OCI-LY7 (cell line): Measurements from ENCODE around the gene NBPF8. TPM values are rescaled to one million over a fixed set of nuclear protein-coding genes. Genes with fewer than 3 reads are reported as not detected.
"Not testable (repeated sequence)": the region's sequence is repeated elsewhere in the genome, so short reads cannot be mapped to it uniquely, and the experiment has no call there.

Experiments used
- Bru-seq: library from RNA; stranded (reverse); fragments of 400-500 nt; gene quantifications from one replicate; lab custom pipeline; 2021; lab: Mats Ljungman, UMichigan
- BruChase-seq, 2 experiments: library from RNA; stranded (reverse); fragments of 400-500 nt; gene quantifications; one replicate each; lab custom pipeline; 2021; lab: Mats Ljungman, UMichigan
- BruUV-seq: library from RNA; stranded (reverse); fragments of 400-500 nt; replicated peaks from 2 replicates; lab custom pipeline; 2021; lab: Mats Ljungman, UMichigan
- CTCF ChIA-PET: fragments of 300-600 bp; sonication (Branson Sonifier 250); formaldehyde crosslinking; loops from one replicate; lab custom pipeline; 2022; ENCODE audit warnings: antibody characterized with exemption; ENCODE audit not compliant: unreplicated experiment; lab: Charles Lee
- POLR2A ChIA-PET: fragments of 300-600 bp; sonication (Branson Sonifier 250); formaldehyde crosslinking; loops from one replicate; lab custom pipeline; 2022; ENCODE audit warnings: antibody characterized with exemption; lab: Charles Lee
- DNase-seq: peaks from one replicate; pipeline ENCODE4 v3.0.0-alpha.2; 2015; ENCODE audit warnings: low spot score
- H2AFZ ChIP-seq: fragments of 200-600 bp; sonication (generic), shearing (Covaris generic); 2 replicates; pipeline ENCODE4 v1.6.1; 2014; ENCODE audit warnings: mild to moderate bottlenecking, antibody characterized with exemption, low read length, moderate library complexity
- H3K27ac ChIP-seq: fragments of 200-600 bp; sonication (generic); 2 replicates; pipeline ENCODE4 v1.5.1; 2014; ENCODE audit warnings: mixed run types, low read depth, mild to moderate bottlenecking, moderate library complexity, low read length, inconsistent platforms; ENCODE audit not compliant: poor library complexity, severe bottlenecking
- H3K36me3 ChIP-seq: fragments of 200-600 bp; sonication (generic); 2 replicates; pipeline ENCODE4 v1.6.1; 2014; ENCODE audit warnings: mild to moderate bottlenecking, antibody characterized with exemption, low read length, moderate library complexity, mixed read lengths; ENCODE audit not compliant: insufficient read depth
- H3K4me1 ChIP-seq: fragments of 200-600 bp; sonication (generic); 2 replicates; pipeline ENCODE4 v1.5.1; 2014; ENCODE audit warnings: mild to moderate bottlenecking, low read length; ENCODE audit not compliant: insufficient read depth, poor library complexity, severe bottlenecking
- H3K4me2 ChIP-seq: fragments of 200-600 bp; sonication (generic); 2 replicates; pipeline ENCODE4 v1.6.1; 2014; ENCODE audit warnings: mild to moderate bottlenecking, low read length
- H3K4me3 ChIP-seq: fragments of 200-600 bp; sonication (generic); 2 replicates; pipeline ENCODE4 v1.5.1; 2014; ENCODE audit warnings: mild to moderate bottlenecking, low read depth, low read length; ENCODE audit not compliant: poor library complexity, severe bottlenecking
- H3K79me2 ChIP-seq: fragments of 200-600 bp; sonication (generic); 2 replicates; pipeline ENCODE4 v1.6.1; 2016; ENCODE audit warnings: low read depth, mild to moderate bottlenecking, low read length, moderate library complexity, mixed read lengths; ENCODE audit not compliant: insufficient read depth
- H3K9me2 ChIP-seq: fragments of 200-600 bp; sonication (generic); 2 replicates; pipeline ENCODE4 v1.6.1; 2016; ENCODE audit warnings: mild to moderate bottlenecking, low read length, mixed read lengths; ENCODE audit not compliant: insufficient read depth
- H3K9me3 ChIP-seq: fragments of 200-600 bp; sonication (generic); 2 replicates; pipeline ENCODE4 v1.6.1; 2014; ENCODE audit warnings: mild to moderate bottlenecking, mixed run types, low read length, mixed read lengths
- H4K20me1 ChIP-seq: fragments of 200-600 bp; sonication (generic); 2 replicates; pipeline ENCODE4 v1.6.1; 2014; ENCODE audit warnings: mild to moderate bottlenecking, antibody characterized with exemption, low read length, moderate library complexity, mixed read lengths; ENCODE audit not compliant: insufficient read depth
- intact Hi-C: fragments of 100-400 bp; cut with micrococcal nuclease; formaldehyde crosslinking; loops from one replicate; pipeline ENCODE4 v1.10.0; 2022; ENCODE audit not compliant: unreplicated experiment
- long read RNA-seq: library from polyadenylated mRNA; stranded (forward); transcript quantifications from one replicate; pipeline ENCODE4 v2.0.0, GENCODE V29; 2022
- total RNA-seq, 2 experiments: library from RNA; depleted of rRNA in 1 of 2; stranded (reverse); fragments of >200 nt in 1 of 2; shearing (Covaris generic) in 1 of 2; gene quantifications; 2 replicates each; pipeline ENCODE4 v1.2.3, GENCODE V29; 2014 to 2022

NBPF8 gene
- 39.9 and 46.5 TPM in 2 replicates for total RNA-seq (2014; rRNA removed; shearing (Covaris generic))
- 35.6 and 38.9 TPM in 2 replicates for total RNA-seq (2022)
- Bru-seq, nascent RNA, result percentile 60 among the genes with signal in this experiment
- BruChase-seq, experiment 1, labeled RNA remaining after a 6-hour chase, result percentile 68 among the genes with signal in this experiment
- percentile 64 among the genes with signal in this experiment for BruChase-seq, experiment 2, labeled RNA remaining after a 2-hour chase
- long read RNA-seq, partial matches to known transcripts, result 29 of 30 reads
- long read RNA-seq, other reads (novel, unspliced or antisense), result 1 of 30 reads

DNA sequence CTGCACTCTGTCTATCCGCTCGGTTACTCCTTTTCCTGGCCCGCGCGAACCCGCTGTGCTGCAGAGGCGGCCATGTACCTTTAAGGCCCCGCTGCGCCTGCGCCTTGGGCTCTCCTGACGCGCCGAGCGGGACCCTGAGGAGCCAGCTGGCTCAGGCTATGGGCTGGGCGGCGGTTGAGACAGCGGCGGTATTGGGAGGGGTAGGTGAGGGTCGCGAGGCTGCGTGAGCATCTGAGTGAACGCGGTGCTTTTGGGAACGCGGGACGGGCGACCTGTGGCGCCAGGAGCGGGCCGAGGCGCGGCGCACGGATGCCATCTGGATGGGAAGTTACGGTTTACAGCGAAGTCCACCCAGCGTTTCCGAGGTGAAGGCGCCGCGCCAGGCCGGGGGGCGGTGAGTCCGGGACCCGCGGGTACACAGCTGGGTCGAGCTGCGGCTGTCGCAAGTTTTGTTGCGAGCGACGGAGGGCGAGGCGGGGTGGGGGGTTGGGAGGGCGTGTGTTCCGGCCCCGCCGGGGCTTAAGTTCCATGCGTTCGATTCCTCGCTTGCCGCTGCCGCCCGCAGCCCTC lies at the start of gene NBPF8:
TSS of gene NBPF8 (plus strand) at position 125 of the 570 bp plus-strand sequence. CDS start 21,488 bp downstream, outside the sequence.
- peak within 1 kb of the TSS; percentile 85 for H3K4me2 ChIP-seq
- not testable (repeated sequence) for H3K9me3 ChIP-seq, H3K27ac ChIP-seq

DNA sequence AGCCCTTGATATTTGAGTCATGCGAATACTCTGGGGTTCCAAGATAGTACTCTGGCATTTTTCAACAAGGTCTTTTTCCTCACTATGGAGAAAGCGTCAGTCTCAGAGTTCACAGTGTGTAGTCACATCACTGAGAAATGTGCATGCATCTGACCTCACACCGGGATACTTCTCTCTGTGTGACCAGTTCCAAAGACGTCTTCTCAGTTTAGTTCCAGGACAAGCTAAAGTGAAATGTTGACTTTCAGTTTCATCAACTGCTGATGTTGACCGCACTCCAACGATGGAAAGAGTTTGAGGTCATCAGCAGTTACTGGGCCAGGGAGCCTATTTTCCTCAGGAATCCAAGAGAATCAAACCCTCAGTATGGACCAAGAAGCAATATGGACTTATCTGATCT lies 47.1 kb upstream of the NBPF8 start:
- H3K79me2 ChIP-seq, H3K4me2 ChIP-seq, H3K4me3 ChIP-seq, H3K36me3 ChIP-seq, BruUV-seq, H3K4me1 ChIP-seq, H2AFZ ChIP-seq, H3K9me2 ChIP-seq, CTCF ChIA-PET, DNase-seq, intact Hi-C loops, H3K9me3 ChIP-seq, H4K20me1 ChIP-seq, POLR2A ChIA-PET, H3K27ac ChIP-seq: not testable (repeated sequence)

More for the DNA sequence above, at the start of gene NBPF8:
- peak; percentile 75 for DNase-seq
- Histone ChIP-seq H3K4me3 (peak within 1 kb of the TSS; percentile 76), H2AFZ (peak within 1 kb of the TSS; percentile 21; the same call in 1 of the 2 replicates)
- H3K4me1 ChIP-seq, H3K9me2 ChIP-seq, H4K20me1 ChIP-seq, intact Hi-C loops, H3K36me3 ChIP-seq, H3K79me2 ChIP-seq, CTCF ChIA-PET, POLR2A ChIA-PET, BruUV-seq: not testable (repeated sequence)

DNA sequence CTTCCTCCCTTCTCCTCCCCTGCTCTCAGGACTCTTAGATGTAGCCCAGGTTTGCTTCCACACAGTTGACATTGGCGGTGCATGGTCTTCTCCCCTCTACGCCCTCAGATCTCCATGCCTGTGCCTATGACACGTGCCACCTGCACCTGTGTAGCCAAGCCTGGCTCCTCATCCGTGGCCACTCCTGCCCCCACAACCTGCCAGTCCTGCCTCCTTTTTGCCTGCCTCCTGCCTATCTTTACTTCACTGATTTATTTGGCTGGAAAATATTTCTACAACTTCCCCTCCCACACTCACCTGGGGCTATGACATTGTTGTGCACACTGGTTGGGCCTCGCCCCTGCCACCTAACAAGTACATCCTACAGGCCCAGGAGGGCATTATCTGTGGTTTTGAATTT lies 28.2 kb upstream of the NBPF8 start:
- BruUV-seq, H3K9me3 ChIP-seq, H3K4me3 ChIP-seq, H3K79me2 ChIP-seq, H3K27ac ChIP-seq, H2AFZ ChIP-seq, intact Hi-C loops, H3K4me2 ChIP-seq, H3K4me1 ChIP-seq, H4K20me1 ChIP-seq, H3K36me3 ChIP-seq, CTCF ChIA-PET, H3K9me2 ChIP-seq, POLR2A ChIA-PET, DNase-seq: not testable (repeated sequence)

- H3K79me2 ChIP-seq, CTCF ChIA-PET, H3K36me3 ChIP-seq, H3K27ac ChIP-seq, H4K20me1 ChIP-seq, H3K4me3 ChIP-seq, H3K4me1 ChIP-seq, BruUV-seq, H3K9me3 ChIP-seq, H2AFZ ChIP-seq, POLR2A ChIA-PET, H3K9me2 ChIP-seq, DNase-seq, H3K4me2 ChIP-seq, intact Hi-C loops: not testable (repeated sequence)
Measured at GRCh38 chr1:120388597-120389126, 26.2 kb upstream of the NBPF8 start.

DNA sequence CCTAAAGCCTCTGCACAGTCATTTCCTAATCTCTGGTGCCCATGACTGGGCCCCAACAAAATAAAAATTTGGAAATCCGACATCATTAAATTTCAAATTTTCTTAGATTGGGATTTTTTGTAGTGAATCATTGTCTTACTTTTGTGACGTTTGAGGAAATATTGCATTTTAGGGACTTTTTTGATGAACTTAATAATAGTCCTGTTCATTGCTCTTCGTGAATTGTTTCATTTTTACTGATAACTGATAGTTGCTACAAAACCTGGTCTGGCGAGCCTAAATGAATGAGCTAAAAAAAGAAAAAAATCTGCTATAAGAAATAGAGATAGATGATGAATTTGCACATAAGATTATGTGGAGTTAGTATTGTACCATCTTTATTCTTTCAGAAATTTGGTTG lies 23.5 kb upstream of the NBPF8 start:
- CTCF ChIA-PET, H4K20me1 ChIP-seq, H3K4me2 ChIP-seq, H3K36me3 ChIP-seq, H2AFZ ChIP-seq, H3K4me1 ChIP-seq, H3K79me2 ChIP-seq, BruUV-seq, H3K27ac ChIP-seq, intact Hi-C loops, DNase-seq, H3K9me3 ChIP-seq, H3K9me2 ChIP-seq, POLR2A ChIA-PET, H3K4me3 ChIP-seq: not testable (repeated sequence)
